Stimulated activated CD4-positive, alpha-beta T cell treated with anti-CD3 and anti-CD28 coated beads, Interleukin-2, amount 100 ng/mL, for 24 hours (primary cell): ENCODE data around the gene SRPK2.
"Not testable (repeated sequence)": the region's sequence is repeated elsewhere in the genome, so short reads cannot be mapped to it uniquely, and the experiment has no call there.

ENCODE experiments used
- DNase-seq, 2 donors: peaks; one replicate each; pipeline ENCODE4 v3.0.0-alpha.2; 2020

Gene SRPK2

DNA sequence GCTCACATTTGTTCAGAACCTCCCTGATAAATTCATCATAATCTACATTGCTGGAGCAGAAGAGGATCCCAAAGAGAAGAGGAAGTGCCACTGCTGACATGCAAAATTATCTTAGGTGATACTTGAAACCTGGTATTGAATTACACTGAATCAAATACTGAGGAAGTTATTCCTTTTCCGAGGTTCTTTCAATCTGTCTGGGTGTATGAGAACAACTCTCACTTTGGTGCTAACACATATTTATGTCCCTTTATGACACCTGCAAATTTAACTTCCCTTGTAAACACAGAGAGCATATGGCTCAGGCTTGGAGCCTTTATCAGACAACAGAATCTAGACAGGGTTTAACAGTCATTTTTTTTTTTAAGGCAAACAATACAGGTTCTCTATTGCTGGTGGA lies 131.4 kb downstream of the SRPK2 start:
- DNase-seq, result no peak

DNA sequence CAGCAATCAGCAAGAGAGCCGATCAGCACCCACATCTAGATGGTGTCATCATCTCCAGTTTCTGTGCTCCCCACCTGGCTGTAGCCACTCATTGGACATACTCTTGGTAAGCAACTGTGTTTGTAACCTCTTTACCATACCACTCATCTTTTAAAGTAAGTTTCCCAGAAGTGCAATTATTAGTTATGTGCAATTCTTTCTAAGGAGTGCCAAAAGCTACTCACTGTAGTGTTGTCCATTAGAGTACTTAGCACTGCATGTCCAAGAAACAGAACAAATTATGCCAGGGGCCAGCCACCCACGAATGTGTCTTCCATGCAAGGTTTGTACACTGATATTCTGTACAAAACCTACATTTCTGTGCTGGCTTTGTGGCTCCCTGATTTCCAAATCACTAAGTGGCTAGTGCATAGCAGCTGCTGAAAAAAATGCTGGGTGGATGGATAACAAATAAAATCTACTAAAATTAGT lies 131.9 kb downstream of the SRPK2 start:
- no peak for DNase-seq

DNA sequence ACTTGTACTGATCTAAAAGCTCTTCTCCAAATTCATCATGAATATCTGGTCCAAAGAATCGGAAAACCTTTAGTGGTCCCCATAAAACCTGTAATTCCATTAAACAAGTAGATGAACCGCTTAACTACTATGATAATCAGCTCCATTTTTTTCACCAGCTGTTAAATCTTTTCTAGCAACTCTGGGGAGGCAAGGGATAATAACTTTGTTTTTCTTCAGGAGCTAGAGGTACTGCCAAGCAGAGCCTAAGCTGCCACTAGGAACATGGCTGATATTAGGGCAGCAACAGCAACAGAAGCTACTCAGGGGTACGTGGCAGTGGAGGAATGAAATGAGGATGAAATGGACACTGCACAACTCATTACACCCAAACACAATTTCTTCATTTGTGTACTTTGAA lies 138.0 kb downstream of the SRPK2 start:
- no peak for DNase-seq

DNA sequence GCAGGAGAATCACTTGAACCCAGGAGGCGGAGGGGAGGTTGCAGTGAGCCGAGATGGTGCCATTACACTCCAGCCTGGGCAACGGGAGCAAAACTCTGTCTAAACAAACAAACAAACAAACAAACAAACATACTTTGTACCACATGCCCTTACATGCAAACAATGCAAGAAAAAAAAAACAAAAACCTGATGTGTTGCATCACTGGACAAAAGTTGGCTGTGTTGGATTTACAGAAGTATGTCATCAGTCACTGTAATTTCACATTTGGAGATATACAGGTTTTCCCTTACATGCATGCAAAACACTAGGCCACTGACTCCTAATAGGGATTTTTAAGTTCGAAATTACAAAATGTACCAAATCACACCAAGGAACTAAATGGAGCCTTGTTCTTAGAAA lies 138.5 kb downstream of the SRPK2 start:
- DNase-seq, result no peak

- DNase-seq, result no peak
Measured at GRCh38 chr7:105249216-105249615, 139.5 kb downstream of the SRPK2 start.

GRCh38 chr7:105246679-105247078 lies 142.0 kb downstream of the SRPK2 start:
- DNase-seq, result no peak

DNA sequence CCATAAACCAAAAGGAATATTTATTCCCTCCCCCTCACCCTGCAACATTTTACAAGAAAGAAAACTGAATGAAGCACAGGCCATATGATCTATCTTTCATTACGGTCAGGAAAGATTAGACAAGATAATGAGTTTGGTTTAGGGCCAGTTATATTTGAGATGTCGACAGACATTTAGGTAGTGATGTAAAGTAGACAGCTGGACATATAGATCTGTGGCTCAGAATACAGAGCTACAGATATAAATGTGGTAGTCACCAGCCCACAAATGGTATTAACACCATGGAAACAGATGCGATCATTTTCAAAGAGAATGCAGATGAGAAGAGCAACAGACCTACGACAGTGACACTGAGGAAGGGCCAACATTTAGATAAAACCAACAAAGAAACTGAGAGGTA lies 142.5 kb downstream of the SRPK2 start:
- DNase-seq, result no peak

- DNase-seq, result no peak
Measured at GRCh38 chr7:105245398-105246114, 143.2 kb downstream of the SRPK2 start.

GRCh38 chr7:105244594-105244993 lies 144.1 kb downstream of the SRPK2 start:
- no peak for DNase-seq

DNA sequence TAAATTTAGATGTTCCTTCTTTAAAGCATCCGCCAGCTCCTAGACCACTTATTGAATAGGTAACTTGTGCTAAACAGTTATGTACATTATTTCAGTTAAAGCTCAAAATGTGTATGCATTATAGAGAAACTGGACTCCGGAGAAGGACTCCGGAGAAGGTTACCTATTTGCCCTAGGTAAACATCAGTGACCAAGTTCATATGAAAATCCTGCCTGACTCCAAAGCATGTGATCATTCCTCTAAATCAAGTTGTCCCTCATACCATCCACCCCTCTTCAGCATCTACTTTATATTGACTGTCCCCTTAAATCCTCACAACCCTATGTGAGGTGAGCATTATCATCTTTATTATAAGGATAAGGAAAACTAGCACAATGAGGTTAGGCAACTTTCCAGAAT lies 147.5 kb downstream of the SRPK2 start:
- no peak for DNase-seq

- DNase-seq, result no peak
Measured at GRCh38 chr7:105238198-105238765, 150.4 kb downstream of the SRPK2 start.

GRCh38 chr7:105234886-105235285 lies 153.8 kb downstream of the SRPK2 start:
- DNase-seq, result no peak

GRCh38 chr7:105232829-105233291 lies 155.9 kb downstream of the SRPK2 start:
- DNase-seq, result not testable (repeated sequence)

GRCh38 chr7:105230486-105230885 lies 158.2 kb downstream of the SRPK2 start:
- no peak for DNase-seq

GRCh38 chr7:105229641-105230040 lies 159.1 kb downstream of the SRPK2 start:
- DNase-seq, result no peak

GRCh38 chr7:105228555-105228954 lies 160.2 kb downstream of the SRPK2 start:
- no peak for DNase-seq

DNA sequence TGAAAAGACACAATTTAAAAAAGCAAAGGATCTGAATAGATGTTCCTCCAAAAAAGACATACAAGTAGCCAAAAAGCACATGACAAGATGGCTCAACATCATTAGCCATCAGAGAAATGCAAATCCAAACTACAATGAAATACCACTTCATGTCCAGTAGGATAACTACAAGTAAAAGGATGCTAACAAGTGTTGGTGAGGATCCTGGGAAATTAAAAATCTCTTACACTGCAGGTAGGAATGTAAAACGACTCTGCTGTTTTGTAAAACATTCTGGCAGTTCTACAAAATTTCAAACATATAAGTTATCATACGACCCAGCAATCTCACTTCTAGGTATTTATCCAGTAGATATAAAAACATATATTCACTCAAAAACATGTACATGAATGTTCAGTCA lies 161.3 kb downstream of the SRPK2 start:
- no peak for DNase-seq

DNA sequence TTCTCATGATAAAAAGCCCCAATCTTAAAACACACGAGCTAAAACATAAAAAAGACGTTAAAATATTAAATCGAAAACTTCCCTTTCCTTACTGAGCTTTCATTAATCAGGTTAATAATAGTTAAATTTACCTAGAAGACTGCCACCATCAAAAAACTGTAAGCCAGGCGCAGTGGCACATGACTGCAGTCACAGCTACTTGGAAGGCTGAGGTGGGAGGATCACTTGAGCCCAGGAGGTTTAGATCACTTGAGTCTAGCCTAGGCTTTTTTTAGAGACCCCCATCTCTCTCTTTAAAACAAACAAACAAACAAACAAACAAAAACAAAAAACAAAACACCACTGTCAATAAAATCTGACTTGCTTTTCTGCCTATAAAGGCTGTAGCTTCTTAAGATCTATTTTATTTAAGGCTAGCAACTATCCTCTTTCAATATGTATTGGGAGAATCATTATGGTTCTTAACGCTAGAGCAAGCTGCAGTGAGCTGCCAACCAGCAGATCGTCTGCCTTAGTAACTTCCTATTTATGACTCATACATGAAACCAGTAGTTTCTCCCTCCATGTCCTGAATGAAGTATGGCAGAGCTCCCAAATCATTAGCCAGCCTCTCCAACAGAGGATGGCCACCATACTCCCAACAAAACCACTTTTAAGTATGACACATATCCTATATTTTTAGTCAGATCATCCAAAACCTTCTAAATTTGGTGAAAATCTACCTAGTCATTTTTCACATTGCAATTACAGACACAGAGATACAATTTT lies 163.7 kb downstream of the SRPK2 start:
- DNase-seq, result no peak

DNA sequence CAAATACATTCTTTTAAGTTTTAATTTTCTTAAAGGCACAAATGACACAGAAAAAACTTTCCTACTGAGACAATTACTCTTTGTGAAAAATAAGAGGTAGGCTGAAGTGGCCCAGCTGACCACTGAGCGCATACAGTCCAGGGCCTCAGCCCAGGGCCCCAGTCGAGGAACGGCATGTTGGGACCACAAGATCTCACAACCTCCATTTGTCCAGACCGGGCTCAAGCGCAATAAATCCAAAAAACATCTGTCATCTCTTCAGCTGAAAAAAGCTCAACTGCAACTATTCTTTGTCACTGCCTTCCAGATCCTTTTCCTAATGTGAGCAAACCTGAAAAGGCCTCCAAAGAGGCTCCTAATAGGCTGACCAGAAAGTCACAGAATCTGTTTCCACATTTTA lies 165.8 kb downstream of the SRPK2 start:
- DNase-seq, result no peak

DNA sequence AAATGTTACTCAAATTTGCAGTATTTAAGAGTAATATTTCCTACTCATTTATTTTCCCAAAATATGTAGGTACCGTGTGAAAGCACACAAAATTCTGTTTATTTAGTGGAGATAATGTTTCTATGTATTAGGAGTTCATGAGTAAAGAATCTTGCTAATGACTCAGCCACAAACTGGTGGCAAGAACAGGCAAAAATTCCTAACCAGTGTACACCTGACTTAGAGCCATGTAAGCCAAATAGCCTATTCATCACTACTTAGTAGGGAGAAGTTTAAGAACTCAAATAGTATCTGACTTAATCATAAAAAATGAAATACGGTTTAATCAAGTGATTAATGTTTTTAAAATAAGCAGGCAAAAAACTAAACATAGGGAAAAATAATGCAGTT lies 169.0 kb downstream of the SRPK2 start:
- no peak for DNase-seq

GRCh38 chr7:105218939-105219770 lies 169.6 kb downstream of the SRPK2 start:
- DNase-seq, result no peak

- no peak for DNase-seq
Measured at GRCh38 chr7:105218215-105218614, 170.5 kb downstream of the SRPK2 start.

DNA sequence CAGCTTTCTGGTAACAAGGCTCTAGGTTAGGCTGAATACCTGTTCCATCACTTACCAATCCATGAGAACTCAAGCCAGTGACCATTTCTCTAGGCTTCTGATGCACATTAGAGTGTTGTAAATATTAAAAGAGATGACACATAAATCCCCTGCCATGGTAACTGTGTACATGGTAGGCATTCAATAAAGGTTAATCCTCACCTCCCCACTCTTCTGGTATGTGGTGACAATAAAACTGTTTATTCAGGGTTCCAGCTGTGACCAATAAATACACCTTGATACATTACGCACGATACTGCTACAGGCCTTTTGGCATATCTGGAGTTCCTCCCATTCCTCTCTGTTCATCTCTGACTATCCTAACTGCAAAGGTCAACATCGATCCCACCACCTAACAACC lies 171.9 kb downstream of the SRPK2 start:
- DNase-seq, result no peak
